Islet of Langerhans (tissue), 1 donor: ENCODE measurements around the gene PANX2.

ENCODE experiments used
- FAIRE-seq: peaks from one replicate; lab custom pipeline; 2011; peaks lifted over from hg19 to GRCh38; lab: Jason Lieb, UNC

PANX2 gene

GRCh38 chr22:50184004-50184901 lies 13.7 kb downstream of the PANX2 start:
- no peak for FAIRE-seq

- no peak for FAIRE-seq
Observed at GRCh38 chr22:50184902-50185374, 14.4 kb downstream of the PANX2 start.

- no peak for FAIRE-seq
Observed at GRCh38 chr22:50185375-50186087, 15.0 kb downstream of the PANX2 start, which contains the start of gene TRABD. Gene TRABD, plus strand, starts transcription at chr22:50185913. Its CDS starts 7,148 bp downstream, at chr22:50193061.

- FAIRE-seq = no peak
Observed at GRCh38 chr22:50186181-50186714, 15.7 kb downstream of the PANX2 start.

- FAIRE-seq = no peak
Observed at GRCh38 chr22:50186761-50187523, 16.4 kb downstream of the PANX2 start.

GRCh38 chr22:50188356-50188755 lies 17.8 kb downstream of the PANX2 start:
- no peak for FAIRE-seq

GRCh38 chr22:50189184-50189848 lies 18.8 kb downstream of the PANX2 start:
- FAIRE-seq = no peak

GRCh38 chr22:50189849-50190181 lies 19.3 kb downstream of the PANX2 start:
- FAIRE-seq = no peak

GRCh38 chr22:50190182-50190940 lies 19.8 kb downstream of the PANX2 start:
- FAIRE-seq = no peak

- no peak for FAIRE-seq
Observed at GRCh38 chr22:50190941-50191741, 20.6 kb downstream of the PANX2 start.

- no peak for FAIRE-seq
Observed at GRCh38 chr22:50192436-50193204, 22.1 kb downstream of the PANX2 start.

- no peak for FAIRE-seq
Observed at GRCh38 chr22:50193621-50194020, 23.1 kb downstream of the PANX2 start.

- FAIRE-seq = no peak
Observed at GRCh38 chr22:50194037-50194805, 23.7 kb downstream of the PANX2 start.

GRCh38 chr22:50196256-50196655 lies 25.7 kb downstream of the PANX2 start:
- no peak for FAIRE-seq

GRCh38 chr22:50197000-50197800 lies 26.7 kb downstream of the PANX2 start:
- no peak for FAIRE-seq

- no peak for FAIRE-seq
Observed at GRCh38 chr22:50197856-50198623, 27.5 kb downstream of the PANX2 start.

- FAIRE-seq = no peak
Observed at GRCh38 chr22:50198624-50199017, 28.1 kb downstream of the PANX2 start.
